ENCODE measurements around the gene ZNF555.
"Not testable (repeated sequence)": the region's sequence is repeated elsewhere in the genome, so short reads cannot be mapped to it uniquely, and the experiment has no call there.

ZNF555 gene

DNA sequence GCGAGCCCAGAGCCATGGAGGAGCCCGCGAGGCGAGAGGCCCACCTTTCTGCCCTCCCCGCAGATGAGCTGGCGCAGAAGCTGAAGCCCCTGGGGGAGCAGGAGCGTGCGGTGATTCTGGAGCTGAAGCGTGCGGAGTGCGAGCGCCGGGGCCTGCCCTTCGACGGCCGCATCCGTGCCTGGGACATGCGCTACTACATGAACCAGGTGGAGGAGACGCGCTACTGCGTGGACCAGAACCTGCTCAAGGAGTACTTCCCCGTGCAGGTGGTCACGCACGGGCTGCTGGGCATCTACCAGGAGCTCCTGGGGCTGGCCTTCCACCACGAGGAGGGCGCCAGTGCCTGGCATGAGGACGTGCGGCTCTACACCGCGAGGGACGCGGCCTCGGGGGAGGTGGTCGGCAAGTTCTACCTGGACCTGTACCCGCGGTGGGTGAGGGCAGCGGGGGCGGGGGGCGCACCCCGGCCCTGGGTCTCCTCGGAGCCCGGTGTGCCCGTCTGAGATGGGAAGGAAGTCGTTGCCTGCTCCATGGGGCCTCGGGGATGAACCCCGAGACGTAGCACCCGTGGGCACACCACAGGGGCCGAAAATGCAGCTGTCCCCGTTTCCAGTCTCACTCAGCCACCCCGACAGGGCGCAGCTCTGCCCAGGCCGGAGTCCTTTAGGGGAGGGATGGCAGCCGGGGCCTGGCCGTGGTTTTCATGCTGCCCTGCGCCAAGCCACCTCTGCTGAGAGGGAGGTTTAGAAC lies 33.7 kb upstream of the ZNF555 start:
- no peak for DNase-seq

DNA sequence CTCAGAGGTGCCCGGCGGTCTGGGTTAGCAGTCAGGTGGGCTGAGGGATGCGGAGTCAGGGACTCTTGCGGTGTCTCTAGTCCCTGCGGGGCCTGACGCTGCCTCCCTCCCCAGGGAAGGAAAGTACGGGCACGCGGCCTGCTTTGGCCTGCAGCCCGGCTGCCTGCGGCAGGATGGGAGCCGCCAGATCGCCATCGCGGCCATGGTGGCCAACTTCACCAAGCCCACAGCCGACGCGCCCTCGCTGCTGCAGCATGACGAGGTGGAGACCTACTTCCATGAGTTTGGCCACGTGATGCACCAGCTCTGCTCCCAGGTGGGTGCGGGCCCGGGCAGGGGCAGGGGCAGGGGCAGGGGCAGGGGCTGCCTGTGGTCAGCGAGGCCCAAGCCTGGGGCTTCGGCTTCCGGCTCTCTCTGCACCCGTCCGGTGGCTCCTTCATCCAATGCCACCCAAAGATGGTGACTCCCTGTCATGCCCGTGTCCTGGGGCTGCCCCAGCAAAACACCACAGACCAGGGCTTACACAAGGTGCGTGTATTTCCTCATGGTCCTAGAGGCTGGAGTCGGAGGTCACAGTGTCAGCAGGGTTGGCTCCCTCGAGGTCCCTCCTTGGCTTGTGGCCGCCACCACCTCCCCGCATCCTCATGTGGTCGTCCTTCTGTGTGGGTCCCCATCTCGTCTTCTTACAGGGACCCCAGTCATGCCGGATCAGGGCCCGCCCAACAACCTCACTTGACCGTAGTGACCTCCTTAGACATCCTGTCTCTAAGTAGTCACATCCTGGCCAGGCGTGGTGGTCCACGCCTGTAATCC lies 32.9 kb upstream of the ZNF555 start:
- no peak for DNase-seq

DNA sequence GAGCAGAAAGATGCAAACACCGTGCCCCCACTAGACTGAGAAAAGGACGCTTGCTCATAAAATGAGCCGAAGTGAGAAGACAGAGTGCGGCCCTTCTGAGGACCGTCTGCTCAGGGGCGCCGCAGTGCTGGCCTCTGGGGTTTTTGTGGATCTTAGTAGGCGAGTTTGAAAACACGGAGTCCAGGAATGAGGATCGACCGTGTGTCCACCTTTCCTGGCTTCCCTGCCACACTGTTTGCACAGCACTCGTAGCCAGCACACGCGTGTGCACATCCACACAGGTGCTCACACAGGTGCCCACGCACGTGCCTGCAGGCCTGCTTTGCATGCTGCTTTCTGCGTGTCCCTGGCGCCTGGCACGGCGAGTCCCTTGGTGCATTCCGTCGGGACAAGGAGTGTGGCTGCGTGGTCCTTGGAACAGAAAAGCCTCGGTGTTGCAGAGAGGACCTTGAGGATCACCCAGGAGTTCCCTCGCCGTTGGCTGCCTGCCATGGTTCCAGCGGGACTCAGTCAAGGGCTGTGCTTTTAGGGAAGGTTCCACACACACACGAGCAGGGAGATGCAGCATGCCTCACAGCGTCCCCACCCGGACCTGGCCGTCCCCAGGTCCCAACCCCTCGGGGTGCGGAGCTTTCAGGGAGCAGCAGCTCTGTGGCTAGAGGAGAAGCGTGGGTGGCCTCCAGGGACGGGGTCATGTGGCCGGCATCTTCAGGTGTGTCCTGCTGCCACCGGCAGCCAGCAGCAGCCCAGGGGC lies 31.7 kb upstream of the ZNF555 start:
- DNase-seq, result no peak

DNA sequence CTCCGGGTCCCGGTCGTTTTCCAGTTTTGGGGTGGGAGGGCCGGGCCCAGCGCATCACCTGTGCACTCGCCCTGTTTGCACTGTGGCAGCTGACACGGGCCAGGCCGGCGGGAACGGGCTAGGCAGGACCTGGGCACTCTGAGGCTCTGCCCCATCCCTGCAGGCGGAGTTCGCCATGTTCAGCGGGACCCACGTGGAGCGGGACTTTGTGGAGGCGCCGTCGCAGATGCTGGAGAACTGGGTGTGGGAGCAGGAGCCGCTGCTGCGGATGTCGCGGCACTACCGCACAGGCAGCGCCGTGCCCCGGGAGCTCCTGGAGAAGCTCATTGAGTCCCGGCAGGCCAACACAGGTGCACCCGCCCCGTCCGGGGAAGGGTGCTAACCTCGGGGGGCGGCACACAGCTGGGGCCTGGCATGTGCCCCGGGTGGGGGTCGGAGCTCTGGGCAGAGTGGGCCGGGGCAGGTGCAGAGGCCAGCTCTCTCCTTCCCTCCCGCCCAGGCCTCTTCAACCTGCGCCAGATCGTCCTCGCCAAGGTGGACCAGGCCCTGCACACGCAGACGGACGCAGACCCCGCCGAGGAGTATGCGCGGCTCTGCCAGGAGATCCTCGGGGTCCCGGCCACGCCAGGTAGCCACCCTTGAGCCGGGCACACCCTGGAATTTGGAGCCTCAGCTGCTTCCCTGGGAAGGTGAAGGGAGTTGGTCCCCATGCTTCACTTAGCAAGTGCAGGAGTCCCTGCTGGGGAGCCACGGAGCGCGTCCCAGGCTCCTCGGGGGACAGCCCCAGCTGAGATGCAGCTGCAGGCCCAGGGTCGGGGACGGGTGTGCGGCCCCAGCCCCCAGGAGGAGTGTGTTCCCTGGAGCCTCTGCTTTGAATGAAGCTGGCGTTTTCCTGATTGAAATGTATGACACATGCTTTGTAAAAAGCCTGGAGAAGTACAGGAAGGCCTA lies 30.9 kb upstream of the ZNF555 start:
- DNase-seq, result no peak

DNA sequence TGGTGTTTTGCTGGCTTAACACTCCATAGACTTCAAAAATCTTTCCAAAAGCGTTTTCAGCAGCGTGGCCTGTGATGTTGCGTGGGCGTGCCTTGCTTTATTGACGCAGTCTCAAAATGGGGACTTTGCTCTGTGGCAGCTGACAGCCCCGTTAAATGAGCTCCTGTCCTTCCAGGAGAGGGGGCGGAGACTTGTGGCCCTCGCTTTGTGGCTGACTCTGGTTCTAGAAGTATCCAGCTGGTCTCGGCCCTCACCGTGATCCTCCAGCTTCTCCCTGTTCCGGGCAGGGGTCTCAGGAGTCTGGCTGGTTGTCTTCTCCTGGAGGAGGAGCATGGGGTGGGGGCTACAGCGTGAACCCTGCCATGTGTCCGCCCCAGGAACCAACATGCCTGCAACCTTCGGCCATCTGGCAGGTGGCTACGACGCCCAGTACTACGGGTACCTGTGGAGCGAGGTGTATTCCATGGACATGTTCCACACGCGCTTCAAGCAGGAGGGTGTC lies 30.0 kb upstream of the ZNF555 start:
- no peak for DNase-seq

DNA sequence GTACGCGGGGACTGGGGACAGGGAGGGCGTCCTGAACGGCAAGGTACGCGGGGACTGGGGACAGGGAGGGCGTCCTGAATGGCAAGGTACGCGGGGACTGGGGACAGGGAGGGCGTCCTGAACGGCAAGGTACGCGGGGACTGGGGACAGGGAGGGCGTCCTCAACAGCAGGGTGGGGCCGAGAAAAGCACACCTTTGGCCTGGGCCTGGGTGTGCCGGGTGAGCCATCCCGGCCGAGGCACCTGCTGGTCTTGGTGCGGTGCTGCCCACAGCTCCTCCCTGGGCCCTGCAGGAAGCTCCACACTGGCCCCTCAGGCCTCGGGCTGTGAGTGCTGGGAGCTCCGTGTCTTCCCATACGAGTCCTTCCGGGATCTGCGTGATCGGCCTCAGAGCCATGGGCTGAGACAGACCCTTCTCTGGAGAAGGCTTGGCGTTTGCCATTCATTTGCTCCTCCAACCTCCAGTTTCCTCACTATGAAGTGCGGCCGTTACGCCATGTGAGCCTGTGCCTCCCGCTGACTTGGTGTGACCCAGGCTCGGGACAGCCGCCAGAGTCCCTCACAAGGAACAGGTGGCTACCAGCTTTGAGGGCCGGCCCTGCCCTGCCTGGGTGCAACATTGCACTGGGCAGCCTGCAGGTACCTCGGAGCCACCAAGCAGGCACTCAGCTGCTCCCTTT lies 29.4 kb upstream of the ZNF555 start:
- DNase-seq, result no peak

DNA sequence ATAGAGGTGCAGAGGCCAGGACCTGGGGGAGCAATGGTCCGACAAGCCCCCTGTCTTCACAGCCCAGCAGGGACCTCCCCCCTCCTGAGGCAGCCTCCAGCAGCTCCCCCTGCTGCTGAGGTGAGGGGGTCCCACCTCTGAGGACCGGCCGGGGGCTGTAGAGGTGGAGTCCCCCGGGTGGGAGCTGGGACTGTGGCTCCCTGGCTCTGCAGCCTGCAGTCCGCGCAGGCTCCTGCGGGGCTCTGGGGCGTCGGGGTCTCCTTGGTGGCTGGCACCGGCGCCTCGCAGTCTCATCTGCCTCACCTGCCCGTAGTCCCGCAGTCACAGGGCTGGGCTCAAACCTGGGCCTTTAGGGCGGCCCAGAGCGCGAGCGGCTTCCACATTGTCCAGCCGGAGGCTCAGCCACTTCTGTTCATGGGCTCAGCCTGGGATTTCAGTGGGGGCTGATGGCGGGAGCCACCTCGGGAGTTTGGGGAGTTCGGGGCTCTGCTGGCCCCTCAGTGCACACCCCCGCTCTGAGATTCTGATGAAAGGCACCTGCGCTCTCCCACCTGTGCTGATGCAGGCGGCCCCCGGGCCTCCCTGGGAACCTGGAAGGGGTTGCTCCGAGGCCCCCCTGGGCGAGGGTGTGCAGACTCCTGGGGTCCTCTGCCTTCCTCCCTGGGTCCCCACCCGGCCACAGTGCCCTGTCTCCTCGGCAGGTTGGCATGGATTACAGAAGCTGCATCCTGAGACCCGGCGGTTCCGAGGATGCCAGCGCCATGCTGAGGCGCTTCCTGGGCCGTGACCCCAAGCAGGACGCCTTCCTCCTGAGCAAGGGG lies 28.7 kb upstream of the ZNF555 start:
- no peak for DNase-seq

DNA sequence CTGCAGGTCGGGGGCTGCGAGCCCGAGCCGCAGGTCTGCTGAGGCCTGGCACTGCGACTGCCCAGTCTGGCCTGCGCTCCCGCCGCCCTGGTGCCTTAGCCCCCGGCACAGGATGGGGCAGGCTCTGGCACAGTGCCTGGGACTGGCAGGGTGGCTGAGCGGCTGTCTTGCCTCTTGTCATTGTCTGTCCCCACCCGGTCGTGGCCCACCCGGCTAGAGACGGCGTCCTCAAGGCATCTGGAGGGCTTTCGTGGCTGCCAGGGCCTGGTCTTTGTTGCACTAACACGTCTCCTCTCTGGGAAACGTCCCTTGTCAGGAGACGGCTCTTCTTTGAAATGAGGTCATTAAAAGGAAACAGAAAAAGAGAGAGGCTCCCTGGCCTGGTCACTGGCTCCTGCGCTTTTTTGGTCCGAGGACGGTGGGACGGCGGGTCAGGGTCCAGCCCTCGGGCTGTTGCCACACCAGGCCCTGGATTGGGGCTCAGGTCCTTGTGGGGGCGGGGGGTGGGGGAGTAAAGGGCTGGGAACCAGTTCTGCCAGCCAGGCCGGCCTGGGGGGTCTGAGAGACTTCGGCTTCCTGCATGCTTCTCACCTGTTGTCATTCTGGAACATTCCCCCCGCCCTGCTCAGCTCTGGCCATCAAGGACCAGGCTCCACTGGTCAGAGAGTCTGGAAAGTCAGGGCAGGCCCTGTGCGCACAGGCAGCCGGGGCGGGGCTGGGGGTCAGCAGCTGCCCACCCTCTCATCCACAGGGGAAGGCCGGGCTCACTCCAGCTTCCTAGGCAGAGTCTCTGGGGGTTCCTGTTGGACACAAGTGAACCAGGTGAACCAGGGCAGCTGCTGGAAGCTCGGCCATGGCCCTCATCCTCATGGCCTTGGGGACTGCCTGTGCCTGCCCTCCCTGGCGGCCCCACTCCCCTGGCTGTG lies 27.8 kb upstream of the ZNF555 start:
- no peak for DNase-seq

DNA sequence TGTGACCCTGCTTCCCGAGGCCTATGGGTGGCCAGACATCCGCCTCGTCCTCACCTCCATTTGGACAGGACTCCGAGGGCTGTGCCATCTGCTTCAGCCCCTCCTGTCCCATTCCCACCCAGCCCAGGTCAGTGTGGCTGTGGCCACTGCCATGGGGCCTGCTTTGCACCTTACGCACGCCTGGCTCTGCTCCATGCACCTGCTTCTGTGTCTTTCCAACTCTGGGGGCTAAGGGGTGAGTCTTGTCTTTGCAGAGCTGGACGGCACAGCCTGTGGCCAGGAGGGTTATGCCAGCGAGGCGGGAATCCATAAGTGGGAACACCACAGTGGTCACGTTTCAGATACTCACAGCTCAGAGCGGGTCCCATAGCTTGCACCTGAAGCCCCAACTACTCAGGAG lies 26.8 kb upstream of the ZNF555 start:
- no peak for DNase-seq

DNA sequence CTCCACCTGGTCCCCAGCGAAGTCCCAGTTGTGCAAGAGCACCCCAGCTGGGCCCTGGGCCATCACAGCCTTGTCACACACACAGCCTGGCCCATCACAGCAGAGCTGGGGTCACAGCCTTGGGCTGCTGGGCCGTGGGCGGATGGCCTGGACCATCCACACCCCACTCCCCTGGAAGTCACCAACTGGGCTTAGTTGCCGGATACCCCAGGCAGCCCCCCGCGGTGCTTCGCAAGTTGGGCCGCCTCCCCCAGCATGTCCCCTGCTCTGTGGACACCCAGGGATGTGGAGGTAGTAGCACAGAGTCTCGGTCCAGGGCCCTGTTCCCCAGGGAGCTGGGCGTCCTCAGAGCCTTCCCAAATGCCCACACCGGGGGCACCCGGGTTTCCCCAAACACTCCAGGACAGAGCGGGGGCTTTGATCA lies 26.1 kb upstream of the ZNF555 start:
- DNase-seq, result no peak

DNA sequence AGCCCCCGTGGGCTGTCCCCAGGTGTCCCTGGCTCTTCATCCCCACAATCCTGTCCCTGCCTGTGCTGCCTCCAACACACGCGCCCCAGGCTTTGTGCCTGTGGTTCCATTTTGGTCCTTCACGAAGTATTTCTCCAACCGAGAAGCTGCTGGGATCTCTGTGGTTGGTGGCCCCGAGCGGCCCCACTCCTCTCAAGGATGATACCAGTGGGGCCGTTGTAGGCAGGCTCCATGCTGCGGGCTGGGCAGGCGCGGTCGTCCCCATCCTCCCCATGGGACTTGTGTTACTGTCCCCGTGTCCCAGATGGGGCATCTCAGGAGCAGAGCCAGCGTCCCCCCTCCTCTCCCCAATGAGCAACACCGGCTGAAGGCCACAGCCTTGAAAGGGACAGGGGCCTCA lies 25.4 kb upstream of the ZNF555 start:
- DNase-seq, result no peak

DNA sequence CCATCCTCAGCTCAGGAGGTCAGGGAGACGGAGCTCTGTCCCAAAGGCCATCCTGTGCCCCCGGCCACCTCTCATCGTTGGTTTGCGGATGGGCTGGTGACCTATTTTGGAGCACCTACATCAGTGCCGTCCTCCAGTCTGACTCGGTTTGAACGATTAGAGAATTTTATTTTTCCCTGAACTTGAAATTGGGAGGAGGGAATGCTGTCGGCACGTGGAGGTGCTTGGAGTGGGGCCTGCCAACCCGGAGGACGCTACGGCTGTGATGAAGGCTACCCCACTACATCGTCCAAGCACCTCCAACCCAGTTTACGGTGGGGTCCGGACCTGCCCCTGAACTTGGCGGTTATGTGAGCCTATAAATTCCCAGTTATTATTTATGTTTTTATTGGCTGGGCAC lies 24.6 kb upstream of the ZNF555 start:
- no peak for DNase-seq

DNA sequence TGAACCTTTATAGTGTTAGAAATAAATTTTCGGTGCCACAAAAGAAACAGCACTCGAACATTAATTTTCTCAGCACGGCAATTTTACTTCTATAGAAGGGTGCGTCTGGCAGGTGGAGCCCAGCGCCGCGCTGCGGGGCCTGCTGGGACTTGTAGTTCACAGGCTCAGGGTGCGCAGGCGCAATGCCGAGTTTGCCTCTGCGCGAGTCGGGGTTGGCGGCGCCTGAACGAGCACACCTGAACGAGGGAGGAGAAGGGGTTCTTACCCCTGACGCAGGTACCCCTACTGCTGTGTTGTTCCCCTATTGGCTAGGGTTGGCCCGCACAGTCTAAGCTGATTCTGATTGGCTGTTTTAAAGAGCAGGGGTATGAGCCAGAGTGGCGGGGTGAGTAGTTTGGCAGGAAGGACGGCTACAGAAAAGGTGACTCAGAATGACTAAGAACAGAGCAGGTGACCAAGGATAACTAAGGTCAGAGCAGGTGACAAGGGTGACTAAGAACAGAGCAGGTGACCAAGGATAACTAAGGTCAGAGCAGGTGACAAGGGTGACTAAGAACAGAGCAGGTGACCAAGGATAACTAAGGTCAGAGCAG lies 23.9 kb upstream of the ZNF555 start:
- DNase-seq, result not testable (repeated sequence)

DNA sequence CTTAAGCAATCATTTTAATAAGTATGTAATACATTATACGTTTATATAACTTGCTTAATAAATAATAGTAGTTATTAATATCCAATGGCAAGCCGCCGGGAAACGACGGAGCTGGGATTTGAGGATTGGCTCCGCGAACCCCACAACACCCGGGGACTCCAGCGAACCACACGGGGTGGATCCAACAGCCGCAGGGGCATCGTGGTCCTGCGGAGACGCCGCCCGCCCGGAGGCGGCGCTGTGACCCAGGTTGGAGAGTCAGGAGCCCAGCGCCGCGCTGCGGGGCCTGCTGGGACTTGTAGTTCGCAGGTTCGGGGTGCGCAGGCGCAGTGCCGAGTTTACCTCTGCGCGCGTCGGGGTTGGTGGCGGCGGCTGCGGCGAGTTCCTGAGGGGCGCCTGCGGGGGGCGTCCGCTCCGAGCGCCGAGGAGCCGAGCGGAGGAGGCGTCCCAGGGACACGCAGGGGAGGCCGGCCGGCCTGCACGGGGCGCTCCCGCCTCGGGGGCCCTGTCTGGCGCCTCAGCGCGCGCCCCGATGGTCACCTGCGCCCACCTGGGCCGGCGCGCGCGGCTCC lies 21.6 kb upstream of the ZNF555 start, which contains the start of gene ZNF554:
Gene ZNF554 (plus strand): TSS at position 329 of the 572 bp plus-strand sequence. CDS start 204 bp downstream, at position 533.
- peak; percentile 98 for DNase-seq

DNA sequence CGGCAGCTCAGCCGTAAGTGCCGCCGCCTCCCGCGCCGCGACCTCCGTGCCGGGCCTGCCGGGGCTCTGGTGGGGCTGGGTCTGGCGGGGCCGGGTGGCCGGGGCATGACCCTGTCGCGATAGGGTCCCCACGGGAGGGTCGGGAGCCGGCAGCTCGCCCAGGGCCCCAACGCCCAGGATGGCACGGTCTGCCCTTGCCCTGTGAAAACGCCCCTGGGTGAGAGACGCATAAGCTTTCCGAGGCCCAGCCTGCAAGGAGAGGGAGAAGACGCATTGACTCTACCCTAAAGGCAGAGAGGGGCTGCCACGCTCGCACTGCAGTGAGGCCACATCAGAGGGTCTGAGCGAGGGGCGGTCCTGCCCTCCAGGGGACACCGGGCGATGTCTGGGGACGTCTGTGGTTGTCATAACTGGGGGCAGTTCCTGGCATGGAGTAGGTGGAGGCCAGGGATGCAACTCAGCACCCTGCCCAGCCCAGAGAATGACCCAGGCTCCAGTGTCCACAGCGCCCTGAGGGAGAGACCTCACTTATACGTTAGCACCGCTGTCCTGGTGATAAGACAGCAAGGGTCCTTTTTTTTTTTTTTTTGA lies 21.1 kb upstream of the ZNF555 start:
- DNase-seq, result no peak

DNA sequence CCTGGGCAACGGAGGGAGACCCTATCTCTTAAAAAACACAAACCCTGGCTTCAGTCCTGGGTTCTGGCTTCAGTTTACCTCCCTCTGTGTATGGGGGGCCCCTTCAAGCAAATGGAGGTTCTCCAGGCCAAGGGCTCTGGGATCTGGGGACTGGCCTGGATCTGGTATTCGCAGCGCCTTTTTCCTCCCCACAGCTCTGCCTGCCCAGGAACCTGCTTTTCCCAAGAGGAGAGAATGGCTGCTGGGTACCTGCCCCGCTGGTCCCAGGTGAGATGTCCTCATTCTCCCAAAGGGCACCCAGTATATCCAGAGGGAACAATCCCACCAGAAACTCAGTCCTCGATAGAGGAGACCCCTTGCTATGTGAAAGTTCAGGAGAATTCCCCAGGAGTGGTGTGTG lies 18.4 kb upstream of the ZNF555 start:
- no peak for DNase-seq

DNA sequence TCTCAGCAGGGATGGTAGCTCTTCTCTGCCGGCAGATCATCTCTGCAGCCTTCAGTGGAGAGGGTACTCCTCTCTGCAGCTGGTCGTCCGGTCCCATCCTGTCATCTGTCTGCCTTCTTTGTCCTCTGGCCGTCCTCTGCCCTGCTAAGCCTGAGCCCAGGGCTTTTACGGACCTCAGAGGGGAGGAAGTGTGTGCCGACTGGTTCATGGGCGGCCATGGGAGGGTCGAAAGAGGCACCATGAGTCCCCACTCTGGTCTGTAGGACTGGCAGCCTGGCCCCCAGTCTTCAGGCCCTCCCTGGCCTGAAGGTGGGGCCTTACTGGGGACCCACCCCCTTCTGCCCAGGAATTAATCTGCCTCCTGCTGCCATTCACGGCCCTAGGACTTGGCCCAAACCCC lies 17.6 kb upstream of the ZNF555 start:
- no peak for DNase-seq

DNA sequence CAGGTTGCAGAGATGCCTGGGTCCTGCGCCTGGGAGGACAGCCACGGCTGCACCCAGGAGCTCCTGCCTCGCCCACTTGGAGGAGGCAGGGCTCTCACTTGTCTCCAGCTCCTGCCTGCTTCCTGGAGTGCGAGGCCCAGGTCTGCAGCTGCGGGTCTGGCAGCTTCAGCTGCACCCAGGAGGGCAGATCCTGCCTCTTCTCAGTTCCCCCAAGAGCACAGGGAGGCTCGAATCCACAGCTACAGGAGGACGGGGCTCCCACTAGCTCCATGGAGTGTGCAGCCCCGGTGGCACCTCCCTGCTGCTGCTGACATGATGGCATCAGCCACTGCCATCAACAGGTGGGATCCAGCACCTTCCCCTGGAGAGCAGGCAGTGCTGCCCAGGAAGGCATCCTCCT lies 17.1 kb upstream of the ZNF555 start:
- DNase-seq, result no peak
